Osteoblast (primary cell): ENCODE results near the gene BGN. TPM values are rescaled to one million over a fixed set of nuclear protein-coding genes. Genes with fewer than 3 reads are reported as not detected.
A peak's percentile ranks its signal among the peaks of the same experiment; 100 is the strongest.

Experiments used
- DNase-seq: peaks from one replicate; pipeline ENCODE4 v3.0.0; 2011; ENCODE audit warnings: low spot score, mixed read lengths; ENCODE audit not compliant: insufficient read length; ENCODE audit errors: missing footprints
- H2AFZ ChIP-seq: 2 replicates; pipeline ENCODE4 v1.6.0; 2011; ENCODE audit warnings: mild to moderate bottlenecking, low read length
- H3K27ac ChIP-seq: 2 replicates; pipeline ENCODE4 v1.5.1; 2011; ENCODE audit warnings: mild to moderate bottlenecking, low read depth, low read length, moderate library complexity
- H3K27me3 ChIP-seq: 2 replicates; pipeline ENCODE4 v1.6.0; 2012; ENCODE audit warnings: mild to moderate bottlenecking, control low read depth, inconsistent platforms, low read length, moderate library complexity; ENCODE audit not compliant: insufficient read depth
- H3K36me3 ChIP-seq: 2 replicates; pipeline ENCODE4 v1.5.1; 2011; ENCODE audit warnings: mild to moderate bottlenecking, low read length, control low read depth, moderate library complexity; ENCODE audit not compliant: insufficient read depth
- H3K4me1 ChIP-seq: 2 replicates; pipeline ENCODE4 v1.5.1; 2011; ENCODE audit warnings: mild to moderate bottlenecking, low read length, control low read depth, moderate library complexity; ENCODE audit not compliant: insufficient read depth
- H3K4me2 ChIP-seq: 2 replicates; pipeline ENCODE4 v1.6.0; 2011; ENCODE audit warnings: mild to moderate bottlenecking, low read length; ENCODE audit not compliant: insufficient read depth
- H3K4me3 ChIP-seq: fragments of 200-600 bp; sonication (generic); 3 replicates; pipeline ENCODE4 v1.5.1; 2012; ENCODE audit warnings: mild to moderate bottlenecking, low read length, inconsistent platforms; ENCODE audit not compliant: insufficient read depth
- H3K79me2 ChIP-seq: 2 replicates; pipeline ENCODE4 v1.6.0; 2012; ENCODE audit warnings: mild to moderate bottlenecking, low read length, control low read depth, inconsistent platforms; ENCODE audit not compliant: insufficient read depth
- H3K9me3 ChIP-seq: 2 replicates; pipeline ENCODE4 v1.5.1; 2011; ENCODE audit warnings: low read depth, low read length, control low read depth
- H4K20me1 ChIP-seq: 2 replicates; pipeline ENCODE4 v1.6.0; 2012; ENCODE audit warnings: mild to moderate bottlenecking, low read length, control low read depth; ENCODE audit not compliant: insufficient read depth
- CTCF ChIP-seq: IDR thresholded peaks from 2 replicates; pipeline ENCODE4 v1.5.1; 2011; ENCODE audit warnings: mild to moderate bottlenecking, low read depth, low read length, moderate library complexity; ENCODE audit errors: extremely low read depth
- total RNA-seq: library from RNA; depleted of rRNA; stranded (reverse); fragments of >200 nt; gene quantifications from 2 replicates; pipeline ENCODE4 v1.2.3, GENCODE V29; 2012

Gene BGN
- total RNA-seq, 1 donor = 139 TPM

GRCh38 chrX:153520287-153520917 is 25.6 kb downstream of the BGN start:
- no peak overlapping the region for H3K4me3 ChIP-seq
- no peaks in the 10 kb centered on the region for H3K36me3 ChIP-seq
- H3K27ac ChIP-seq = no peak overlapping the region
- peaks cover 6% of the 10 kb centered on the region for H4K20me1 ChIP-seq
- no peak overlapping the region for H2AFZ ChIP-seq
- peak overlapping the region; percentile 12 for H3K4me2 ChIP-seq
- TF ChIP-seq CTCF = no peak
- H3K27me3 ChIP-seq = peaks cover 43% of the 10 kb centered on the region
- no peaks in the 10 kb centered on the region for H3K9me3 ChIP-seq
- DNase-seq = peak; percentile 96
- no peaks in the 10 kb centered on the region for H3K79me2 ChIP-seq
- peaks cover 17% of the 10 kb centered on the region for H3K4me1 ChIP-seq

- Histone ChIP-seq H3K4me1 (peaks cover 17% of the 10 kb centered on the region), H2AFZ (no peak overlapping the region), H3K79me2 (no peaks in the 10 kb centered on the region), H3K4me2 (no peak overlapping the region), H3K4me3 (no peak overlapping the region), H3K9me3 (no peaks in the 10 kb centered on the region), H3K36me3 (no peaks in the 10 kb centered on the region), H4K20me1 (peaks cover 6% of the 10 kb centered on the region), H3K27ac (no peak overlapping the region), H3K27me3 (peaks cover 45% of the 10 kb centered on the region)
- DNase-seq = peak; percentile 94
- no peak for TF ChIP-seq CTCF
Measured at GRCh38 chrX:153521034-153521433, 26.3 kb downstream of the BGN start.

GRCh38 chrX:153522259-153522658 is 27.5 kb downstream of the BGN start:
- H2AFZ ChIP-seq = no peak overlapping the region
- H3K79me2 ChIP-seq = no peaks in the 10 kb centered on the region
- H3K36me3 ChIP-seq = no peaks in the 10 kb centered on the region
- H3K4me3 ChIP-seq = no peak overlapping the region
- H3K27me3 ChIP-seq = peaks cover 42% of the 10 kb centered on the region
- H3K9me3 ChIP-seq = no peaks in the 10 kb centered on the region
- no peak for TF ChIP-seq CTCF
- H3K27ac ChIP-seq = no peak overlapping the region
- H3K4me1 ChIP-seq = peaks cover 17% of the 10 kb centered on the region
- peaks cover 3% of the 10 kb centered on the region for H4K20me1 ChIP-seq
- no peak for DNase-seq
- H3K4me2 ChIP-seq = no peak overlapping the region

- H3K4me1 ChIP-seq = peaks cover 17% of the 10 kb centered on the region
- peaks cover 41% of the 10 kb centered on the region for H3K27me3 ChIP-seq
- no peaks in the 10 kb centered on the region for H3K36me3 ChIP-seq
- no peak overlapping the region for H2AFZ ChIP-seq
- peaks cover 3% of the 10 kb centered on the region for H4K20me1 ChIP-seq
- no peaks in the 10 kb centered on the region for H3K9me3 ChIP-seq
- DNase-seq = no peak
- no peaks in the 10 kb centered on the region for H3K79me2 ChIP-seq
- H3K4me2 ChIP-seq = no peak overlapping the region
- no peak overlapping the region for H3K27ac ChIP-seq
- no peak for TF ChIP-seq CTCF
- no peak overlapping the region for H3K4me3 ChIP-seq
Measured at GRCh38 chrX:153523269-153523668, 28.5 kb downstream of the BGN start.
